ENCODE measurements around the gene APBA3.

GRCh38 chr19:3751236-3751635 lies 10.3 kb downstream of the APBA3 start:
- no peak for TF ChIP-seq CTCF (IDR thresholded peaks at IDR 0.05)
- TF ChIP-seq POLR2A (IDR thresholded peaks at IDR 0.05) = no peak

Data from adrenal gland (tissue), 5 donors.